Measurements from ENCODE around the gene MMEL1.

MMEL1 gene

DNA sequence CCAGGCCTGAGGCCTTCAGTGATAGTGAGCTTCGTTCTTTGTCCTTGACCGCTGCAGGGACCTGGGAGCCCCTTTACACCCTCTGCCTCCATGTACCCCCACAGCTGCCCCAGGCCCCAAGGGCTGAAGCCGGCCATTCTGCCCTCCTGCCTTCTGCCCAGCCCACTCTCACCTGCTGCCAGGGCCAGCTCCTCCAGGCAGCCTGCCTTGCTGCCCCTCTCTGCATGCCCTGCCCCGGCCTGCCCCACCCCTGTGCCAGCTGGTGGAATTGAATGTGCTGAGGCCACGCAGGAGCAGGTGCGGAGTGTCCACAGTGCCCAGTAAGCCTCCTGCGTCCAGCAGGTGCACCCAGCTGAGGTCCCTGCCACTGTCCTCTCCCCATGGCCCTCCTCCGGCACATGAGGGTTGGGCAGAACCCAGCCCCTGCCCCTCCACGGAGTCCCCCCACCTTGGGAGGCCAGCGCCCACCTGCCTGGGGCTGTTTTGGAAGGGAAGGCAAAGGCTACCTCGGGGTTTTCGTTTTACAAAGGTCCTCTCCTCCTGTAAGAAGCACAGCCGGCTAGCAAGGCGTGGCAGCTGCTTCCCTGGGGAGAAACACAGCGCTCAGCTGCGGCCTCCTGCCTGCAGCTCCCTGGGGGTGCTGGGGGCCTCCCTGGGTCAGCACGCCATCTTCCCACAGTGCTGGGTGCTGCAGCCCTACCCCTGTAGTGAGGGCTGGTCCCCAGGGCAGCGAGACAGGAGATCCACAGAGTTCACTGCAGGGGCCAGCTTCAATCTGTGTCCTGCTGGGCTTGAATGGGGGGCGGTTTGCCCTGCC, 21.0 kb downstream of the MMEL1 start:
- H2AFZ ChIP-seq (ENCODE audit: insufficient read depth, low read length, poor library complexity), result no peak overlapping the region
- H3K14ac ChIP-seq (ENCODE audit: low read length), result no peak overlapping the region

DNA sequence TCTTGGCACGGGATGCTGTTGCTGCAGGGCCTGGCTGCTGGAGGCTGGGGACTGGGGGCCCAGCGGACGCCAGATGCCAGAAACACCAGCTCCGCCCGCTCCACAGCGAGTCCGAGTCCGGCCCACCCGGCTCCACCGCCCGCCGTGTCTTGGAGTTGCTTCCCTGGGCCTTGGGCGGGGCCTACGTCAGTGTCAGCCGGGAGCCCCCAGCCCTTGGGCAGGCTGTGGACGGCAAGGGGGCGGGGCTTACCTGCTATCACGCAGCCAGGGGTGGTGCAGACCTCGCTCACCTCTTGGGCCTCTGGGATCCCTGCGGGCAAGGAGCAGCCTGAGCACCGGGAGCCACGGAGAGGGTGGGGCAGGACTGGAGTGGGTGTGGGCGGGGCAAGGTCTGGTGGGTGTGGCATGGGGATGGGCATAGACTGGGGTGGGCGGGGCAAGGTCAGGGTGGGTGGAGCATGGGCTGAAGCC, 21.8 kb downstream of the MMEL1 start:
- no peaks in the 10 kb centered on the region for H3K27me3 ChIP-seq (ENCODE audit: insufficient read depth, low read length)
- H3K14ac ChIP-seq (ENCODE audit: low read length), result no peak overlapping the region
- no peak overlapping the region for H3K4ac ChIP-seq (ENCODE audit: low read depth, low read length)
- no peak overlapping the region for H3K4me3 ChIP-seq (ENCODE audit: low read depth, low read length)
- no CpG with 5 or more reads among the region's 24 CpGs for WGBS (ENCODE audit: extremely low coverage, insufficient coverage, insufficient read length)
- no peak overlapping the region for H4K8ac ChIP-seq (ENCODE audit: low read depth, low read length)
- no peaks in the 10 kb centered on the region for H3K79me2 ChIP-seq (ENCODE audit: control insufficient read depth, insufficient read depth, low read length, poor library complexity)
- no peaks in the 10 kb centered on the region for H3K4me1 ChIP-seq (ENCODE audit: control insufficient read depth in 1 of 2, insufficient read depth in 2 of 2, low read length in 2 of 2)
- peak in 1 of 2 donors; percentile 3 for DNase-seq
- no peak overlapping the region for H3K4me2 ChIP-seq (ENCODE audit: low read length)
- H3K27ac ChIP-seq (ENCODE audit: low read depth, low read length), result no peak overlapping the region
- H2BK12ac ChIP-seq (ENCODE audit: low read length), result no peak overlapping the region
- no peak overlapping the region for H2BK120ac ChIP-seq (ENCODE audit: insufficient read depth, low read length, poor library complexity)
- no peak overlapping the region for H3K23ac ChIP-seq (ENCODE audit: low read length)
- H4K12ac ChIP-seq (ENCODE audit: low read depth, low read length), result no peak overlapping the region
- H4K91ac ChIP-seq (ENCODE audit: low read depth, low read length), result no peak overlapping the region
- no peaks in the 10 kb centered on the region for H3K36me3 ChIP-seq (ENCODE audit: control insufficient read depth in 1 of 2, insufficient read depth in 2 of 2, low read length in 2 of 2)
- no peak overlapping the region for H3K9ac ChIP-seq (ENCODE audit: low read length)
- no peak overlapping the region for H2BK5ac ChIP-seq (ENCODE audit: low read depth, low read length, poor library complexity)
- peaks cover 14% of the 10 kb centered on the region for H3K9me3 ChIP-seq (ENCODE audit: insufficient read depth, low read depth, low read length)
- H2AFZ ChIP-seq (ENCODE audit: insufficient read depth, low read length, poor library complexity), result no peak overlapping the region
- H3K18ac ChIP-seq (ENCODE audit: low read length), result no peak overlapping the region
- H3K79me1 ChIP-seq (ENCODE audit: low read length), result no peaks in the 10 kb centered on the region
- H2AK5ac ChIP-seq (ENCODE audit: low read length), result no peak overlapping the region

More for the DNA sequence above, 21.0 kb downstream of the MMEL1 start:
- Histone ChIP-seq H3K4me2 (ENCODE audit: low read length) (no peak overlapping the region), H3K4ac (ENCODE audit: low read depth, low read length) (no peak overlapping the region), H3K27ac (ENCODE audit: low read depth, low read length) (no peak overlapping the region), H4K8ac (ENCODE audit: low read depth, low read length) (no peak overlapping the region), H3K9me3 (ENCODE audit: insufficient read depth, low read depth, low read length) (peaks cover 17% of the 10 kb centered on the region), H3K27me3 (ENCODE audit: insufficient read depth, low read length) (no peaks in the 10 kb centered on the region), H2AK5ac (ENCODE audit: low read length) (no peak overlapping the region), H3K4me1 (ENCODE audit: control insufficient read depth in 1 of 2, insufficient read depth in 2 of 2, low read length in 2 of 2) (no peaks in the 10 kb centered on the region), H3K79me1 (ENCODE audit: low read length) (no peaks in the 10 kb centered on the region), H2BK5ac (ENCODE audit: low read depth, low read length, poor library complexity) (no peak overlapping the region), H4K91ac (ENCODE audit: low read depth, low read length) (no peak overlapping the region), H4K12ac (ENCODE audit: low read depth, low read length) (no peak overlapping the region), H3K4me3 (ENCODE audit: low read depth, low read length) (no peak overlapping the region), H3K18ac (ENCODE audit: low read length) (no peak overlapping the region), H2BK12ac (ENCODE audit: low read length) (no peak overlapping the region), H2BK120ac (ENCODE audit: insufficient read depth, low read length, poor library complexity) (no peak overlapping the region), H3K79me2 (ENCODE audit: control insufficient read depth, insufficient read depth, low read length, poor library complexity) (no peaks in the 10 kb centered on the region), H3K9ac (ENCODE audit: low read length) (no peak overlapping the region), H3K23ac (ENCODE audit: low read length) (no peak overlapping the region), H3K36me3 (ENCODE audit: control insufficient read depth in 1 of 2, insufficient read depth in 2 of 2, low read length in 2 of 2) (no peaks in the 10 kb centered on the region)
- DNase-seq, result no peak
- no CpG with 5 or more reads among the region's 19 CpGs for WGBS (ENCODE audit: extremely low coverage, insufficient coverage, insufficient read length)

DNA sequence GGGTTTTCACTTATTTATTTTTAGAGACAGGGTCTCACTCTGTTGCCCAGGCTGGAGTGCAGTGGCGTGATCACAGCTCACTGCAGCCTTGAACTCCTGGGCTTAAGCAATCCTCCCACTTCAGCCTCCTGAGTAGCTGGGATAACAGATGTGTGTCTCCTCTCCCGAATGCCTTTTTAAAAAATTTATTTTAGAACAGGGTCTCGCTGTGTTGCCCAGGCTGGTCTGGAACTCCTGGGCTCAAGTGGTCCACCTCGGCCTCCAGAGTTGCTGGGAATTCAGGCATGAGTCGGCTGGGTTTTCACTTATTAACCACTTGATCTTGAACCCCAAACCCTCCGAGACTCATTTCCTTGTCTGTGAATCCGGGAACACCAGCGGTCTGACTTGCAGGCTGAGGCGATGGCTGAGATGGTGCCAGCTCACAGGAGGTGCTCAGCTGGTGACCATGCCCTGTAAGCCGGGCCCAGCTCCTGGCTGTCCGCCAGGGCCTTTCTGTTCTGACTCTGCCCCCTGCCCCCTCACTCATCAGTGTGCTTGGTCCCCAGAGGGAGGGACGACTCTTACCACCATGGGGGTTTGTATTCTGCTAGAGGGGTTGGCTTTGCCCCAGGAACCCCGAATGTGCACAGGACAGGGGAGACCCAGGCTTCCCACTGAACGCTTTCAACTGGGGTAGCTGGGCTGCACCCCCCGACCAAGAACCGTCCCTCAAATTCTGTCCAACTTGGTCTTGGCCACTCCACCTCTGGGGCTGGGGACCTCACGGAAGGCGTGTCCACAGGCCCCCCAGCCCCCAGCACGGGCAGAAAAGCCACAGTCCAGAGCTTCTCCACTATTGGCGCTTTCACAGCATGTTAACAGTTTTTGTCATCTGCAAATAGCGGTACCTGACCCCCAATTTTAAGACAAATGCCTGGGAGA, 22.5 kb downstream of the MMEL1 start:
- Histone ChIP-seq H3K27ac (ENCODE audit: low read depth, low read length) (no peak overlapping the region), H4K12ac (ENCODE audit: low read depth, low read length) (no peak overlapping the region), H3K79me1 (ENCODE audit: low read length) (no peaks in the 10 kb centered on the region), H3K79me2 (ENCODE audit: control insufficient read depth, insufficient read depth, low read length, poor library complexity) (no peaks in the 10 kb centered on the region), H2BK12ac (ENCODE audit: low read length) (no peak overlapping the region), H4K8ac (ENCODE audit: low read depth, low read length) (no peak overlapping the region), H3K9ac (ENCODE audit: low read length) (no peak overlapping the region), H3K14ac (ENCODE audit: low read length) (no peak overlapping the region), H2BK120ac (ENCODE audit: insufficient read depth, low read length, poor library complexity) (no peak overlapping the region), H3K18ac (ENCODE audit: low read length) (no peak overlapping the region), H2AFZ (ENCODE audit: insufficient read depth, low read length, poor library complexity) (no peak overlapping the region), H3K9me3 (ENCODE audit: insufficient read depth, low read depth, low read length) (peaks cover 14% of the 10 kb centered on the region), H3K36me3 (ENCODE audit: control insufficient read depth in 1 of 2, insufficient read depth in 2 of 2, low read length in 2 of 2) (no peaks in the 10 kb centered on the region), H3K23ac (ENCODE audit: low read length) (no peak overlapping the region), H3K4me3 (ENCODE audit: low read depth, low read length) (no peak overlapping the region), H3K4ac (ENCODE audit: low read depth, low read length) (no peak overlapping the region), H3K4me2 (ENCODE audit: low read length) (no peak overlapping the region), H3K27me3 (ENCODE audit: insufficient read depth, low read length) (no peaks in the 10 kb centered on the region), H2AK5ac (ENCODE audit: low read length) (no peak overlapping the region), H2BK5ac (ENCODE audit: low read depth, low read length, poor library complexity) (no peak overlapping the region), H3K4me1 (ENCODE audit: control insufficient read depth in 1 of 2, insufficient read depth in 2 of 2, low read length in 2 of 2) (no peaks in the 10 kb centered on the region), H4K91ac (ENCODE audit: low read depth, low read length) (no peak overlapping the region)
- WGBS (ENCODE audit: extremely low coverage, insufficient coverage, insufficient read length), result no CpG with 5 or more reads among the region's 21 CpGs
- no peak for DNase-seq

DNA sequence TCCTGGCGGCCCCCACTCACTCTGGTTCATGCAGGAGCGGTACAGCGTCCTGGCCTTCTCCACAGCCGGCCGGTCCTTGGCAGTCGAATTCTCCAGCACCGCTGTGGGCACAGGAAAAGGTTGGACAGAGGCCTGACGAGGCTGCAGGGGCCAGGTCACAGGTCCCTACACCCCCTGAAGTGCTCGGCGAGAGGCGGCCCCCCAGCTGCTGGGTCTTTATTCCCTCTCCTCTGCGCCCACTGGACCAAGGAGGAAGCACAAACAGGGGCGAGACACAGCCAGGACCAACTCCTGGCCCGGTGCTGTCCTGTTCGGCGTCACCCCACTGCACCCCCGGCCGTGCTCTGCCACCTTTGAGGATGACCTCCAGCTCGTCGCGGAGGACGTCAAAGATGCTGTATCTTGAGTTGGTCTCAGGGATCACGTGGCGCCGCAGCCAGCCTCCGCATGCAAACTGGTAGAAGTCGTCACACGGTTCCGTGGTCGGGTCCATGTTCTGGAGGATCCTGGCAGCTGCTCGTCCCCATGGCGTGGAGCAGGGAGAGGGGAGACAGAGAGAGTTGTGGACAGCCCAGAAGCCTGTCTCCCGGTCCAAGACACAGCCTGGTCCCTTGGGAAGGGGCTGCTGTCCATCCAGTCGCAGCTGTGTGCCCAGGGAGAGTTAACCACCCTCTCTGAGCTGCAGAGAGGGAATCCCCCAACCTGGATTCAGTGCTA, 23.3 kb downstream of the MMEL1 start:
- Histone ChIP-seq H3K27ac (ENCODE audit: low read depth, low read length) (no peak overlapping the region), H3K23ac (ENCODE audit: low read length) (no peak overlapping the region), H3K36me3 (ENCODE audit: control insufficient read depth in 1 of 2, insufficient read depth in 2 of 2, low read length in 2 of 2) (no peaks in the 10 kb centered on the region), H3K18ac (ENCODE audit: low read length) (no peak overlapping the region), H2BK120ac (ENCODE audit: insufficient read depth, low read length, poor library complexity) (no peak overlapping the region), H3K9ac (ENCODE audit: low read length) (no peak overlapping the region), H2AK5ac (ENCODE audit: low read length) (no peak overlapping the region), H3K4me3 (ENCODE audit: low read depth, low read length) (peak overlapping the region; percentile 49), H3K4me2 (ENCODE audit: low read length) (no peak overlapping the region), H4K8ac (ENCODE audit: low read depth, low read length) (no peak overlapping the region), H3K27me3 (ENCODE audit: insufficient read depth, low read length) (no peaks in the 10 kb centered on the region), H3K14ac (ENCODE audit: low read length) (no peak overlapping the region), H4K12ac (ENCODE audit: low read depth, low read length) (no peak overlapping the region), H2AFZ (ENCODE audit: insufficient read depth, low read length, poor library complexity) (no peak overlapping the region), H3K4ac (ENCODE audit: low read depth, low read length) (no peak overlapping the region), H4K91ac (ENCODE audit: low read depth, low read length) (no peak overlapping the region), H3K9me3 (ENCODE audit: insufficient read depth, low read depth, low read length) (peaks cover 17% of the 10 kb centered on the region), H3K79me1 (ENCODE audit: low read length) (no peaks in the 10 kb centered on the region), H2BK12ac (ENCODE audit: low read length) (no peak overlapping the region), H2BK5ac (ENCODE audit: low read depth, low read length, poor library complexity) (no peak overlapping the region), H3K79me2 (ENCODE audit: control insufficient read depth, insufficient read depth, low read length, poor library complexity) (no peaks in the 10 kb centered on the region), H3K4me1 (ENCODE audit: control insufficient read depth in 1 of 2, insufficient read depth in 2 of 2, low read length in 2 of 2) (no peaks in the 10 kb centered on the region)
- WGBS (ENCODE audit: extremely low coverage, insufficient coverage, insufficient read length), result no CpG with 5 or more reads among the region's 34 CpGs
- no peak for DNase-seq
